Right lobe of liver (tissue), 6 donors: Measurements from ENCODE around the gene TAMM41. TPM values are rescaled to one million over a fixed set of nuclear protein-coding genes. Genes with fewer than 3 reads are reported as not detected.

Experiments
- ATAC-seq, 4 donors: fragments of 200-7000 bp; cut with Tn5 transposase; one replicate each; pipeline ENCODE4 v1.9.1; 2020; ENCODE audit warnings: mild to moderate bottlenecking in 4 of 4, moderate library complexity in 4 of 4
- DNase-seq, 3 donors: peaks; one replicate each; pipeline ENCODE4 v3.0.0-alpha.2; 2020
- H3K27ac ChIP-seq, 3 donors: fragments of 200-600 bp; one replicate each; pipeline ENCODE4 v1.8.0; 2022
- H3K27me3 ChIP-seq, 2 donors: fragments of 200-600 bp; one replicate each; pipeline ENCODE4 v1.8.0; 2022
- H3K36me3 ChIP-seq, 4 donors: fragments of 200-600 bp; sonication (generic) in 1 of 4; one replicate each; pipeline versions ENCODE4 v1.5.1 to v1.8.0; 2017 to 2022; ENCODE audit warnings: control low read depth in 1 of 4
- H3K4me1 ChIP-seq, 4 donors: fragments of 200-600 bp; sonication (generic) in 1 of 4; one replicate each; pipeline versions ENCODE4 v1.5.1 to v1.8.0; 2017 to 2022; ENCODE audit warnings: control low read depth in 1 of 4
- H3K4me3 ChIP-seq, 3 donors: fragments of 200-600 bp; one replicate each; pipeline ENCODE4 v1.8.0; 2022
- H3K9me3 ChIP-seq, 4 donors: fragments of 200-600 bp; sonication (generic) in 1 of 4; one replicate each; pipeline versions ENCODE4 v1.5.1 to v1.8.0; 2017 to 2022; ENCODE audit warnings: control low read depth in 1 of 4
- CTCF ChIP-seq, 4 donors: fragments of 200-600 bp in 3 of 4; fragments of 450-650 bp in 1 of 4; IDR thresholded peaks; one replicate each; pipeline versions ENCODE4 v1.5.1 to v1.8.0; 2016 to 2022; ENCODE audit warnings: antibody characterized with exemption in 4 of 4, mild to moderate bottlenecking in 2 of 4
- POLR2A ChIP-seq: fragments of 450-650 bp; IDR thresholded peaks from one replicate; pipeline ENCODE4 v1.6.1; 2017; ENCODE audit warnings: antibody characterized with exemption, mild to moderate bottlenecking
- WGBS: methylation state at CpG from one replicate; pipeline ENCODE4 v1.1.6; 2018; ENCODE audit warnings: low coverage, low lambda C conversion rate; ENCODE audit not compliant: insufficient coverage; ENCODE audit errors: missing lambda C conversion rate; 5-methylcytosine and 5-hydroxymethylcytosine counted together
- intact Hi-C, 2 donors: fragments of 100-400 bp; cut with DNase I; formaldehyde crosslinking; loops; one replicate each; pipeline versions ENCODE4 v1.11.2 to v1.14.1; 2022
- total RNA-seq, 6 experiments: library from RNA; depleted of rRNA in 2 of 6; stranded (reverse); fragments of >200 nt in 2 of 6; fragmentation: NEBNext Ultra II Directional in 3 of 6; extraction: Animal tissue kit (Norgen Biotek cat#: 25700) in 3 of 6; gene quantifications; one replicate each; pipeline versions ENCODE4 v1.1.0 to v1.2.4, GENCODE V29; 2016 to 2023
- donor health status: DM: no; HTN: yes; CAD: no.
- donor health status: DM: no; HTN: no; CAD: no.
- donor health status: DM: no; HTN: no; CAD: no.
- donor health status: DM: no; HTN: yes; CAD: no.
- donor health status: DM: no; HTN: yes; CAD: no.

TAMM41 gene
- total RNA-seq, 6 experiments from 2014 or later = 4.5 to 8.3 (median 7.0) TPM

GRCh38 chr3:11805716-11806115 is 41.0 kb downstream of the TAMM41 start:
- intact Hi-C loops = no loop called here
- H3K4me1 ChIP-seq = no peaks in the 10 kb centered on the region
- H3K9me3 ChIP-seq = no peaks in the 10 kb centered on the region
- peaks cover 0 to 31% (median 3%) of the 10 kb centered on the region in 4 donors for H3K36me3 ChIP-seq
- no peaks in the 10 kb centered on the region for H3K27me3 ChIP-seq
- TF ChIP-seq POLR2A (no peak), CTCF (IDR thresholded peaks at IDR 0.05) (no peak)
- H3K4me3 ChIP-seq = no peak overlapping the region
- DNase-seq = no peak
- 87% methylated on average over 5 of the region's 7 CpGs for WGBS
- no peak overlapping the region for H3K27ac ChIP-seq
- no peak for ATAC-seq

GRCh38 chr3:11803977-11804892 is 42.5 kb downstream of the TAMM41 start:
- no peak overlapping the region for H3K4me3 ChIP-seq
- peaks cover 0 to 23% (median 3%) of the 10 kb centered on the region in 4 donors for H3K36me3 ChIP-seq
- ATAC-seq (peak; percentile 89 to 93 (median 90)), DNase-seq (peak in 1 of 3 donors; percentile 33)
- intact Hi-C loops = no loop called here
- H3K27ac ChIP-seq = no peak overlapping the region
- no peaks in the 10 kb centered on the region for H3K4me1 ChIP-seq
- no peaks in the 10 kb centered on the region for H3K9me3 ChIP-seq
- 50% methylated on average over 2 of the region's 2 CpGs for WGBS
- TF ChIP-seq POLR2A (no peak), CTCF (IDR thresholded peaks at IDR 0.05) (peak; percentile 75 to 79 (median 76))
- H3K27me3 ChIP-seq = no peaks in the 10 kb centered on the region

GRCh38 chr3:11799791-11800190 is 46.9 kb downstream of the TAMM41 start:
- no peaks in the 10 kb centered on the region for H3K27me3 ChIP-seq
- TF ChIP-seq CTCF (IDR thresholded peaks at IDR 0.05) (no peak), POLR2A (no peak)
- H3K4me1 ChIP-seq = no peaks in the 10 kb centered on the region
- H3K9me3 ChIP-seq = no peaks in the 10 kb centered on the region
- DNase-seq = no peak
- H3K4me3 ChIP-seq = no peak overlapping the region
- no peak overlapping the region for H3K27ac ChIP-seq
- H3K36me3 ChIP-seq = peaks cover 0 to 5% (median under 1%) of the 10 kb centered on the region in 4 donors
- intact Hi-C loops = no loop called here
- ATAC-seq = peak in 1 of 4 donors; percentile 34
- 100% methylated on average over 1 of the region's 1 CpG for WGBS

GRCh38 chr3:11794927-11795326 is 51.8 kb downstream of the TAMM41 start:
- Histone ChIP-seq H3K36me3 (peaks cover 0 to 17% (median 0%) of the 10 kb centered on the region in 4 donors), H3K9me3 (no peaks in the 10 kb centered on the region), H3K27ac (no peak overlapping the region), H3K27me3 (no peaks in the 10 kb centered on the region), H3K4me3 (no peak overlapping the region), H3K4me1 (no peaks in the 10 kb centered on the region)
- DNase-seq (no peak), ATAC-seq (no peak)
- WGBS = 100% methylated on average over 2 of the region's 2 CpGs
- TF ChIP-seq CTCF (IDR thresholded peaks at IDR 0.05) = no peak
- TF ChIP-seq POLR2A = no peak
- intact Hi-C loops = no loop called here
